Superior temporal gyrus (tissue), 1 donor: ENCODE data around the gene ENTREP3.

Experiments
- DNase-seq: peaks from one replicate; pipeline ENCODE4 v3.0.0-alpha.2; 2016; ENCODE audit errors: extremely low spot score

ENTREP3 gene

DNA sequence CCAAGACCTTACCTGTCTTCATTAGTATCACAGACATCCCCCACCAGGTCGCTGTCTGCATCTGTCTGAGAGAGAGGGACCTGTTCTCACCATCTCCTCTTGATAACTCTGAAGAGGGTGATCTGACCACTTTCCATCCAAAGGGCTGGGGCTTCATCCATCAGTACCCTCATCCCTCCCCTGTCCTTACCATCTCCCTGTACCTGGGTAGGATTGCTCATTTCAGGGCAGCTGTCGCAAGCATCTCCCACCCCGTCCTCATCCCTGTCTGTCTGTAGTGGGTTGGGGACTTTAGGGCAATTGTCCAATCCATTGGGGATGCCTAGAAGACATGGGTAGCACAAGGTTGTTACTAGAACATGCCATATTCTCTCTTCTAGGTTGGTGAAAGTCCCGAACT is 55.5 kb downstream of the ENTREP3 start:
- no peak for DNase-seq

DNA sequence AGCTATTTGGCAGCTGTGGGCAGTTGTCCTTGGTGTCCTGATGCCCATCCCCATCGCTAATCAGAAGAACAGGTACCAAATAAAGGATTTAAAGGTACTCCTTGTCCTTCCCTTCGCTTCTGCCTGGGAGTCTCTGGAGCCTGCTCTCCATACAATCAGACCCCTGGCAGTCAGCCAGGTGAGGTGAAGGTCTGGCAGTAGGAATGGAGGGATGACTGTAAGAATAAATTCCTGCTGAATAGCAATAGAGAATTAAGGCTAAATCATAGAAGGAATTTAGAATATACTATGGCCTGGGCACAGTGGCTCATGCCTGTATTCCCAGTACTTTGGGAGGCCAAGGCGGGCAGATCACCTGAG is 56.8 kb downstream of the ENTREP3 start:
- DNase-seq = no peak

DNA sequence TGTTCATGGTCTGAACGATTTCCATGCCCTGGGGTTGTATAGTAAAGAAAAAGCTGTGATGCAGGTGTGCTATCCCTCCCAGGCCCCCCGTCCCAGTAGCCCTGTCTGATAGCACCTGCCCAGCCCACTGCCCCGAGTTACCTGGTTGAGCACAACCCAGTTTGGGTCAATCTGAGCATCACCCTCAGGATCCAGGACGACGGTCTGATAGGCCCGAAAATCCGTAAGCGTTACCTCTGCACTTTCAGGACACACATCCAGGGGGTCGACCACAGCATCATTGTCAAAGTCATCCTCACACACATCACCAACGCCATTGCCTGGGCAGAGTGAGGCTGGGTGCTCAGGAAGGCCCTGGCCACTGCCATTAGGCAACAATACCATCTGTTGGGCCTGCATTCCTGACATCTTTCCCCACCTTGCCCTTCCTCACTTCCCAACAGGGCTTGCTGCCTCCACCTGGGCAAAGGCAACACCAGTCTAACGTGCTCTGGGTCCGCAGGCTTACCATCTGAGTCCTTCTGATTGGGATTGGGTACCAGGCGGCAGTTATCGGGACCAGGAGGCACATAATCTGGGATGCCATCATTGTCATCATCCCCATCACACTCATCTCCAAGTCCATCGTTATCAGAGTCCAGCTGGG is 57.3 kb downstream of the ENTREP3 start:
- no peak for DNase-seq
